T-helper 1 cell treated with Interleukin-12 subunit alpha and Interleukin-12 subunit beta and Interleukin-4 antibody, amounts not matched to agents 30 μg/mL and 1 μg/mL, for 36 hours (primary cell): ENCODE measurements around the gene EFCAB6.

Experiments
- H3K27ac Mint-ChIP-seq: one replicate; pipeline ENCODE4 v1.8.0; 2021; ENCODE audit warnings: mild to moderate bottlenecking, mixed read lengths
- H3K27me3 Mint-ChIP-seq: one replicate; pipeline ENCODE4 v1.8.0; 2021; ENCODE audit warnings: low read depth, mixed read lengths
- H3K36me3 Mint-ChIP-seq: one replicate; pipeline ENCODE4 v1.8.0; 2021; ENCODE audit warnings: low read depth, mixed read lengths
- H3K4me1 Mint-ChIP-seq: one replicate; pipeline ENCODE4 v1.8.0; 2021; ENCODE audit warnings: low read depth, mixed read lengths
- H3K4me3 Mint-ChIP-seq: one replicate; pipeline ENCODE4 v1.8.0; 2021; ENCODE audit warnings: mild to moderate bottlenecking, moderate library complexity, mixed read lengths
- H3K9me3 Mint-ChIP-seq: one replicate; pipeline ENCODE4 v1.8.0; 2021; ENCODE audit warnings: mixed read lengths

EFCAB6 gene

DNA sequence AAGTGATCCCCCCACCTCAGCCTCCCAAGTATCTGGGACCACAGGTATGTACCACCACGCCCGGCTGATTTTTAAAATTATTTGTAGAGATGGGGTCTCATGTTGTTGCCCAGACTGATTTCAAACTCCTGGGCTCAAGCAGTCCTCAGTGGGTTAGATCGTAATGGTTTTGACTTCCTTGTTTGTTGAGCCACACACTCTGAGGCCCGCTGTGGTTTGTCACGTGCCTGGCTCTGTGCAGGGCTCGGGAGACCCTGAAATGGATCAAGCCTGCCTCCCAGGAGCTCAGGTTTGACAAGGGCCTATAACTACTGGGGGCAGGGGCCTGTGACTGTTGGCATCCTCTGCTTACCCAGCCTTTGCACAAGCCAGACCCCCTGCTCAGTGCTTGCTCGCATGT, 332.1 kb downstream of the EFCAB6 start:
- no peaks in the 10 kb centered on the region for H3K27me3 Mint-ChIP-seq

DNA sequence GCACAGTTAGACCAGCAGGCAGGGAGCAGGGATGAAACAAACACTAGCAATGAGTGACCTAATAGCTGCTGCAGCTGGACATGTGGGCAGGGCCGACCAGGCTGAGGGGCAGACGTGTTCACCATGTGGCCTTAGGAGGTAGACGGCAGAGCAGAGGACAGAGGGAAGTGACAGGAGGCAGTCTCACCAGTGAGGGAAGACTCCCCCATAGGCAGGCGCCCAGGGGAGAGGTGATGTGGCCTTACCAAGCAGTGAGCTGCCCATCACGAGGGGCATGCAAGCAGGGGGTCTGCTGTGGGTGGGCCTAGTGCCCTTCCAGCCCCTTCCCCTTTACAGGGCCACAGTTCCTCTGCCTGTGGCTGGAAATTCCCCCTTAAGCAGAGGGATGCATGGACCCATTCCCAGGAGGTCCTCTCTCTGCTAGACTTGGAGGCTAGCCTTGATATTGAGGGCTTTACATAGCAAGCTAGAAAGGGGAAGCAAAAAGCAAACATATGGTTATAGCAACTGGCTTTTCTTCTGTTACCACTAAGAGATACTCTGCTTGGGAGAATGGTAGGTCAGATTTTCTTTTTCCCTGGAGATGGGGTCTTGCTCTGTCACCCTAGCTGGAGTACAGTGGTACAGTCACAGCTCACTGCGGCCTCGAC, 332.7 kb downstream of the EFCAB6 start:
- Mint-ChIP-seq H3K27ac (peak overlapping the region; percentile 21), H3K4me1 (peaks cover 6% of the 10 kb centered on the region), H3K27me3 (no peaks in the 10 kb centered on the region), H3K36me3 (no peaks in the 10 kb centered on the region), H3K4me3 (no peak overlapping the region), H3K9me3 (no peaks in the 10 kb centered on the region)

More for the DNA sequence above, 332.1 kb downstream of the EFCAB6 start:
- no peaks in the 10 kb centered on the region for H3K9me3 Mint-ChIP-seq
- H3K4me3 Mint-ChIP-seq: no peak overlapping the region
- H3K27ac Mint-ChIP-seq: no peak overlapping the region
- no peaks in the 10 kb centered on the region for H3K36me3 Mint-ChIP-seq
- peaks cover 6% of the 10 kb centered on the region for H3K4me1 Mint-ChIP-seq
